Activated CD8-positive, alpha-beta T cell treated with anti-CD3 and anti-CD28 coated beads for 36 hours (primary cell): ENCODE results near the gene RTN4. TPM values are rescaled to one million over a fixed set of nuclear protein-coding genes. Genes with fewer than 3 reads are reported as not detected.

Experiments used
- ATAC-seq: fragments of 200-7000 bp; cut with Tn5 transposase; one replicate; pipeline ENCODE4 v1.10.0; 2021; ENCODE audit warnings: mild to moderate bottlenecking, moderate library complexity
- CTCF ChIA-PET: fragments of 350-600 bp; sonication (Branson Sonifier 250); formaldehyde crosslinking; loops from one replicate; lab custom pipeline; 2021; ENCODE audit warnings: antibody characterized with exemption; lab: Charles Lee
- POLR2A ChIA-PET: fragments of 350-600 bp; sonication (Branson Sonifier 250); formaldehyde crosslinking; loops from one replicate; lab custom pipeline; 2021; ENCODE audit warnings: antibody characterized with exemption; lab: Charles Lee
- DNase-seq: peaks from one replicate; pipeline ENCODE4 v3.0.0-alpha.2; 2020
- H3K27ac Mint-ChIP-seq: one replicate; pipeline ENCODE4 v1.8.0; 2021; ENCODE audit warnings: mild to moderate bottlenecking, mixed read lengths
- H3K27me3 Mint-ChIP-seq: one replicate; pipeline ENCODE4 v1.8.0; 2021; ENCODE audit warnings: mixed read lengths
- H3K36me3 Mint-ChIP-seq: one replicate; pipeline ENCODE4 v1.8.0; 2021; ENCODE audit warnings: low read depth, mixed read lengths
- H3K4me1 Mint-ChIP-seq: one replicate; pipeline ENCODE4 v1.8.0; 2021; ENCODE audit warnings: low read depth, mixed read lengths
- H3K4me3 Mint-ChIP-seq: one replicate; pipeline ENCODE4 v1.8.0; 2021; ENCODE audit warnings: mild to moderate bottlenecking, moderate library complexity, mixed read lengths
- H3K9me3 Mint-ChIP-seq: one replicate; pipeline ENCODE4 v1.8.0; 2021; ENCODE audit warnings: mixed read lengths
- CTCF ChIP-seq: fragments of 200-600 bp; IDR thresholded peaks from one replicate; pipeline ENCODE4 v1.8.0; 2022; ENCODE audit warnings: antibody characterized with exemption, mild to moderate bottlenecking
- intact Hi-C: fragments of 100-400 bp; cut with micrococcal nuclease; formaldehyde crosslinking; loops from one replicate; pipeline ENCODE4 v1.10.0; 2022
- total RNA-seq, 2 experiments: library from RNA; stranded (reverse); gene quantifications; one replicate each; pipeline ENCODE4 v1.2.3, GENCODE V29; 2021

RTN4 gene
- total RNA-seq, 2 experiments from 2014 or later: 81.5 to 85.0 TPM

GRCh38 chr2:54966165-54966832 is 84.0 kb downstream of the RTN4 start:
- no peak overlapping the region for H3K4me3 Mint-ChIP-seq
- no peak for DNase-seq
- H3K4me1 Mint-ChIP-seq: peaks cover 30% of the 10 kb centered on the region
- intact Hi-C loops: no loop called here
- peaks cover 11% of the 10 kb centered on the region for H3K36me3 Mint-ChIP-seq
- H3K27me3 Mint-ChIP-seq: no peaks in the 10 kb centered on the region
- H3K9me3 Mint-ChIP-seq: no peaks in the 10 kb centered on the region
- CTCF ChIA-PET: interaction anchor here (0.9 kb wide), 1 partner anchor 202 kb away, joined by 3 read pairs; no protein-coding TSS in a partner anchor
- ATAC-seq: no peak
- POLR2A ChIA-PET: interaction anchor here (0.6 to 1.0 kb wide), 2 partner anchors 11 to 153 kb away, joined by 3 read pairs; no protein-coding TSS in a partner anchor
- no peak overlapping the region for H3K27ac Mint-ChIP-seq
- TF ChIP-seq CTCF: no peak

DNA sequence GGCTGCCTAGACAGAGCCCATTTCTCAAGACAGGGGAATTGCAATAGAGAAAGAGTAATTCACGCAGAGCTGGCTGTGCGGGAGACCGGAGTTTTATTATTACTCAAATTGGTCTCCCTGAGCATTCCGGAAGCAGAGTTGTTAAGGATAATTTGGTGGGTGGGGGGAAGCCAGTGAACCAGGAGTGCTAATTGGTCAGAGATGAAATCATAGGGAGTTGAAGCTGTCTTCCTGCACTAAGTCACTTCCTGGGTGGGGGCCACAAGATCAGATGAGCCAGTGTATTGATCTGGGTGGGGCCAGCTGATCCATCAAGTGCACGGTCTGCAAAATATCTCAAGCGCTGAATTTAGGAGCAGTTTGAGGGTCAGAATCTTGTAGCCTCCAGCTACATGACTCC is 84.8 kb downstream of the RTN4 start:
- intact Hi-C loops: no loop called here
- no peak for DNase-seq
- Mint-ChIP-seq H3K4me1 (peaks cover 21% of the 10 kb centered on the region), H3K27me3 (no peaks in the 10 kb centered on the region), H3K27ac (no peak overlapping the region), H3K36me3 (peaks cover 9% of the 10 kb centered on the region), H3K9me3 (no peaks in the 10 kb centered on the region), H3K4me3 (no peak overlapping the region)
- ChIA-PET POLR2A (no interaction called here), CTCF (no interaction called here)
- TF ChIP-seq CTCF: no peak
- ATAC-seq: no peak

GRCh38 chr2:54964816-54965215 is 85.4 kb downstream of the RTN4 start:
- Mint-ChIP-seq H3K27ac (no peak overlapping the region), H3K4me1 (peaks cover 20% of the 10 kb centered on the region), H3K36me3 (peaks cover 4% of the 10 kb centered on the region), H3K4me3 (no peak overlapping the region), H3K9me3 (no peaks in the 10 kb centered on the region), H3K27me3 (no peaks in the 10 kb centered on the region)
- intact Hi-C loops: no loop called here
- POLR2A ChIA-PET: no interaction called here
- no peak for TF ChIP-seq CTCF
- DNase-seq (no peak), ATAC-seq (no peak)
- CTCF ChIA-PET: no interaction called here

GRCh38 chr2:54964271-54964670 is 86.0 kb downstream of the RTN4 start:
- no peak for TF ChIP-seq CTCF
- Mint-ChIP-seq H3K36me3 (peaks cover 2% of the 10 kb centered on the region), H3K27me3 (no peaks in the 10 kb centered on the region), H3K9me3 (no peaks in the 10 kb centered on the region), H3K27ac (no peak overlapping the region), H3K4me3 (no peak overlapping the region), H3K4me1 (peaks cover 20% of the 10 kb centered on the region)
- intact Hi-C loops: no loop called here
- DNase-seq (no peak), ATAC-seq (no peak)
- ChIA-PET POLR2A (no interaction called here), CTCF (no interaction called here)

GRCh38 chr2:54963476-54963875 is 86.8 kb downstream of the RTN4 start:
- no peak overlapping the region for H3K27ac Mint-ChIP-seq
- POLR2A ChIA-PET: no interaction called here
- no peaks in the 10 kb centered on the region for H3K27me3 Mint-ChIP-seq
- no peak for TF ChIP-seq CTCF
- no peak for DNase-seq
- H3K4me1 Mint-ChIP-seq: peaks cover 20% of the 10 kb centered on the region
- H3K4me3 Mint-ChIP-seq: no peak overlapping the region
- peaks cover 2% of the 10 kb centered on the region for H3K36me3 Mint-ChIP-seq
- no peak for ATAC-seq
- CTCF ChIA-PET: interaction anchor here (1.1 kb wide), 1 partner anchor 31 kb away, joined by 3 read pairs; no protein-coding TSS in a partner anchor
- intact Hi-C loops: no loop called here
- no peaks in the 10 kb centered on the region for H3K9me3 Mint-ChIP-seq
